Cardiac septum (tissue), 1 donor: ENCODE measurements around the gene AQP2. TPM values are rescaled to one million over a fixed set of nuclear protein-coding genes. Genes with fewer than 3 reads are reported as not detected.

Source experiments
- DNase-seq: peaks from one replicate; pipeline ENCODE4 v3.0.0-alpha.2; 2020; ENCODE audit warnings: low spot score
- intact Hi-C: fragments of 100-400 bp; cut with DNase I; formaldehyde crosslinking; loops from one replicate; pipeline ENCODE4 v1.14.0; 2022
- total RNA-seq: library from RNA; stranded (reverse); fragmentation: NEBNext Ultra II Directional; extraction: Animal tissue kit (Norgen Biotek cat#: 25700); gene quantifications from one replicate; pipeline ENCODE4 v1.2.1, GENCODE V29; 2021
- donor health status: DM: no; HTN: no; CAD: no.

The AQP2 gene
- total RNA-seq, 1 donor from 2014 or later: not detected

DNA sequence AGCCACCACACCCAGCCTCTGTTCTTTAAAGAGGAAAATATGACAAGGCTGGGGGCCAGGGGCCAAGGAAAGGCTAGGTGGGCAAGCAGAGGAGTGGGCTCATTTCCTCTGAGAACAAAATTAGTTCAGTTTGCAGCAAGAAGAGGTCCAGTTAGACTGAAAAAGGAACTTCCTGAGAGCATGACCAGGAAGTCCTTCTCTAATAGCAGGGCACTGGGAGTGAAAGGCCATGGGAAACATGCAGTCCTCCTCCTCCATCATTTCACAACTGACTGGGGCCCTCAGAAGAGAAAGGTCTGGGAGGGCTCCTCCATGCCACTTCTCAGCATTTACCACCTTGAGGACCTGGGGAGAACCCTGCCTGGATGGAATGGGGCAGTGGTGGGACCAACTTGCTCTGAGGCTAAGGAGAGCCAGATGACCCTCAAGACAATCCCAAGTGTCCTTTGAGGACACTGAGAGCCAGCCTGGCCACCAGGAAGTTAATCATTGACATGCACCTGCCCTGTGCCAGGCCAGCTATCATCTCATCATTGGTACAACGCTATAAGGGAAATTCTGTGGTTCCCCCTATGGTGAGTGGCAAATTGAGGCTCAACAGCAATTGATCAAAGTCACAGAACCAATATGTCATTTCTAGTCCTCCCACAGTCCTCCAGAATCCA lies 2.0 kb downstream of the AQP2 start:
- peak; percentile 66 for DNase-seq
- intact Hi-C loops: no loop called here

DNA sequence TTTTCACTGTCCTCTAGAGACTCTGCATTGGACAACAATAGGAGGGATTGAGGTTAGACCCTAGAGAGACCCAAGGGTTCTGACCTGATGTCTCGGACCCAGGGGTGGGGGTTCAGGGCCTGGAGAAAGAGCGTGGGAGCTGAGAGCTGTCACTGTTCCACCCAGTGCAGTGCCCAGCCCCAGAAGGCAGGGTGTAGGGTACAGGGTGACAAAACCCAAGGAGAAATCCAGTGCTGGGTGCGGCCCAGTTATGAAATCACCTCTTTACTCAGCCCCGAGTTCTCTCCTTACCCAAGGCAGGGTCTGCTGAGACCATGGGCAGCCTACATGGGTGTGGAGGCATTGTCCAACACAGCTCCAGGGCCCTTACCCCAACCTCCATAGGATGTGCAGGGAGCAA lies 2.6 kb downstream of the AQP2 start:
- no peak for DNase-seq
- intact Hi-C loops: no loop called here

DNA sequence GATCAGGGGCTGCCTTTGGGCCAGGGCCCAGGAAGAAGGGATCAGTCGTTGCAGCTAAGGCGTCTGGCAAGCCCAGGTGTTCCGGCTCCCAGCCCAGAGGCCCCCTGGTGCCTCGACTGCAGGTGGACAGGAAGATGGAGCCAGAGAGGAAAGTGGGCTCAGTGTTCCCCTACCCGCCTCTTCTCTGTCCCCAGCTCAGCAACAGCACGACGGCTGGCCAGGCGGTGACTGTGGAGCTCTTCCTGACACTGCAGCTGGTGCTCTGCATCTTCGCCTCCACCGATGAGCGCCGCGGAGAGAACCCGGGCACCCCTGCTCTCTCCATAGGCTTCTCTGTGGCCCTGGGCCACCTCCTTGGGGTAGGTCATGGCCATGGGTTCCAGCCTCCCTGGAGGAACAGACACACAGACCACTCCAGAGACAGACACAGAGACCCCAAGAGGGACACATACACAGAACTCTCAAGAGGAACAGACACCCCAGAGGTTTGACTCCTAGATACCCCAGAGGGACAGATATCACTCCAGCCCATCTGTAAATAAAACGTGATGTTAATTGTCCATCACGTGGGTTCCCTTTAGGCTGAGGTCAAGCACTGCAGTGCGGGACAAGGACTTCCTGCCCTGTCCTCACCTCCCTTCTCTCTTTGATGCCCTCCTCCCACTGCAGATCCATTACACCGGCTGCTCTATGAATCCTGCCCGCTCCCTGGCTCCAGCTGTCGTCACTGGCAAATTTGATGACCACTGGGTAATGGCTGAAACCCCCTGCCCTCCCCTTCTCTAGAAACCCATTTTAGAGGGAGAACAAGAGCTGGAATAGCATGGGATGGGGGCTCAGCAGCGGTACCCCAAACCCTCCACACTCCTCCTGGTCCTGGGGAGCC lies 3.7 kb downstream of the AQP2 start:
- intact Hi-C loops: no loop called here

DNA sequence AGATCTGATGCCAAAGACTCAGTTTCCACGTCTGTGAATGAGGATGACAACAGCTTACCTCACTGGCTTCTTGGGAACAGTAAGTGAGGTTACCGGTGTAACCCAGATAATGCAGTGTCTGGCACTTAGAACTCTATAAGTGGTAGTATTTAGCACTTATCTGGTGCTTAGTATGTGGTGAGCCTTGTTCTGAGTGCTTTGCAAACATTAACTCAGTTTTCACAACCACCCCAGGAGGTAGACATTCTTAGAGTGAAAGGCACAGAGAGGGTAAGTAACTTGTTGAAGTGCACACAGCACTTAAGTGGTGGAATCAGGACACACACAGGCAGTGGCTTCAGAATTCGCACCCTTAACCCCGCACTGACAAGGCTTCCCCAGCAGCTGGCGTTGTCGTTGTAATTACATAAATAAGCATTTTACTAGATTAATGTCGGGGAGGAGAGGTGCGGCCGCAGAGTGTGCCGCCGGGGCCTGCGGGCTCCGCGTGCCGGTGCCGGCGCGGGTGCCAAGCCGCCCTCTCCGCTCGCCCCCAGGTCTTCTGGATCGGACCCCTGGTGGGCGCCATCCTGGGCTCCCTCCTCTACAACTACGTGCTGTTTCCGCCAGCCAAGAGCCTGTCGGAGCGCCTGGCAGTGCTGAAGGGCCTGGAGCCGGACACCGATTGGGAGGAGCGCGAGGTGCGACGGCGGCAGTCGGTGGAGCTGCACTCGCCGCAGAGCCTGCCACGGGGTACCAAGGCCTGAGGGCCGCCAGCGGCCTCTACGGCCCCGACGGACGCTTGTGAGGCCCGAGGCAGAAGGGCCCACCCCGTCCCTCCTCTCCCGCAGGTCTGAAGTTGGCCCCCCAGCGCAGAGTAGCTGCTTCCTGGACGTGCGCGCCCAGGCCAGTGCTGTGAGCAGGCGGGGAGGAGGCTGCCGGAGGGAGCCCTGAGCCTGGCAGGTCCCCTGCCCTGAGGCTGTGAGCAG lies 4.6 kb downstream of the AQP2 start:
- no peak for DNase-seq
- intact Hi-C loops: no loop called here

More for the DNA sequence above, 3.7 kb downstream of the AQP2 start:
- no peak for DNase-seq

DNA sequence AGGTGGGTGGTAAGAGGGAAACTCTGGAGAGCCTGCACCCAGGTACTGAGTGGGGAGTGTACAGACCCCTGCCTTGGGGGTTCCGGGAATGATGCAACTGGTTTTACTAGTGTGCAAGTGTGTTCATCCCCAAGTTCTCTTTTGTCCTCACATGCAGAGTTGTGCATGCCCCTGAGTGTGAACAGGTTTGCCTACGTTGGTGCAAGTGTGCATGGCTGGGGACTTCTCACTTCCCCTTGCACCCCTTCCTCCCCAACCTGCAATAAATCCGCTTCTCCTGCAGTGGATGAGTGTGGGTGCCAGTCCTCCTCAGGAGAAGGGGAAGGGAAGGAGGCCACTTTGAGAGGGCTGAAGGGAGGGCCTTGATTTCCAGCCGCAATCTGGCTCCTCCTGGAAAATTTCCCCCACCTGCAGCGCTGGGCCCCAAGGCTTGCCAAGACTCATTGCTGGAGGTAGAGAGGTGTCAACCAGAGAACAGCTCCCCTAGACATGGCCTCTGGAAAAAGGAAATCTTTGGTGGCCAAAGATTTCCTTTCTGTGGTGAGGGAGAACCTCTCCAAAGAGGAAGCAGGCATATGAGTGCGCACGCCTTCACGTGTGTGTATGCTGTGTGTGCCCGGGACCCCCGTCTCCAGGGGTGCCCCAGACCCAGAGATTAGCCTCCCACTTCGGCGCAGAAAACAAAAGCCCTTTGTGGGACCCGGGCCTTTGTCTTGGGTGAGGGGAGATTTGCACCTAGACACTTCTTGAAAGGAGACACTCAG lies 5.5 kb downstream of the AQP2 start:
- no peak for DNase-seq
- intact Hi-C loops: no loop called here

DNA sequence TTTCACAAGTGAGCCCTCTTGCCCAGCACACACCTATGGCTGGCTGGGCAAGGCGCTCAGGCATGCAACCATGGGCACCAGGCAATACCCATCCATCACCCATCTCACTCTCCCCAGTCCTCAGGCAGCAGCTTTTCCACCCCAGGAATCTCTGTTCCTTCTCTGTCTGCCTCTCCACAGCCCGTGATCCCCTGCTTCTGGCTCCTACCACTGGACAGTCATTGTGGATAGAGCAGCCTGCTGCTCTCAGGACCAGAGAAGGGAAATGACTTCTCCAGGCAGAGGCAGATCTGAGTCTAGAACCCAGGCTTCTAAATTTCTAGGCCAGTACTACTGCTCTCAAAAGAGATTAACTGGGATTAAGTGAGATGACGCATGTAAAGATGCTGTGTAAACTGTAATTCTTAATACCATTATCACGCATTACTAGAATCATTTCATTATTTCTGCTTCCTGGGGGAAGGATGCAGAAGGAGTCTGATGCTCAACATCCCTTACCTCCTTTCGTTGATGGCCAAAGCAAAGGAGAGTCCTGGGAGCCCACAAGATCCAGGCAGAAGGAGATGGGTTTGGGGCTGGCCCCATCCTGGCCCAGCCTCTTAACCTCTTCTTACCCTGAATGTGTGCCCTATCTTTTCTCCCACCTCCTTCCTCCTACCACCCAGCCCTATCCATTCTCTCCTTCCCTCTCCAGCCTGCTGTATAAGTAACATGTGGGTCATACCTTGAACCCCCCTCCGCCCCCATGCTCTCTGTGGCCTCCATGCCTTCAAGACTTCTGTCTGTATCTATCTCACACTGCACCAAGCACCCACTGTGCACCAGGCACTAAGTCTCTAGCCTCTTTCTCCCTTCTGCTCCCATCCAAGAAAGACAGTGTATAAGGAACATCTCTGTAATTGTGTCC lies 6.4 kb downstream of the AQP2 start:
- no peak for DNase-seq
- intact Hi-C loops: no loop called here

DNA sequence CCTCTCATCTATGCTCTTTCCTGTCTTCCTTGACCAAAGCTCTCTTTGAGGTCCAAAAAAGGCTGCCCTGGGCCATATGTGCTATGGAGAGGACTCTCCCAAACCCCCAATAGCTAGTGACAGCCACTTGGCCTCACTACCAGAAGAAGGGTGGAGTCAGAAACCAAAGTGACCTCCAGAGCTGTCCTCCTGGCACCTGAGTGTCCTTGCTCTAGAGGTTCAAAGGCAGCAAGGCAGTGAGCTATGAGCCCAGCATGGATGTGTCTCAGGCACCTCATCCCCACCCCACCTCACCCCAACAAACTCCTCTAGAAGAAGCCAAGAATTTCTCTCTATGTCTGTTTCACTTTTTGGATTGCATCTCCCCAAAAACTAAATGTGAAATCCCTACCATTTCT lies 7.0 kb downstream of the AQP2 start:
- no peak for DNase-seq
- intact Hi-C loops: no loop called here

DNA sequence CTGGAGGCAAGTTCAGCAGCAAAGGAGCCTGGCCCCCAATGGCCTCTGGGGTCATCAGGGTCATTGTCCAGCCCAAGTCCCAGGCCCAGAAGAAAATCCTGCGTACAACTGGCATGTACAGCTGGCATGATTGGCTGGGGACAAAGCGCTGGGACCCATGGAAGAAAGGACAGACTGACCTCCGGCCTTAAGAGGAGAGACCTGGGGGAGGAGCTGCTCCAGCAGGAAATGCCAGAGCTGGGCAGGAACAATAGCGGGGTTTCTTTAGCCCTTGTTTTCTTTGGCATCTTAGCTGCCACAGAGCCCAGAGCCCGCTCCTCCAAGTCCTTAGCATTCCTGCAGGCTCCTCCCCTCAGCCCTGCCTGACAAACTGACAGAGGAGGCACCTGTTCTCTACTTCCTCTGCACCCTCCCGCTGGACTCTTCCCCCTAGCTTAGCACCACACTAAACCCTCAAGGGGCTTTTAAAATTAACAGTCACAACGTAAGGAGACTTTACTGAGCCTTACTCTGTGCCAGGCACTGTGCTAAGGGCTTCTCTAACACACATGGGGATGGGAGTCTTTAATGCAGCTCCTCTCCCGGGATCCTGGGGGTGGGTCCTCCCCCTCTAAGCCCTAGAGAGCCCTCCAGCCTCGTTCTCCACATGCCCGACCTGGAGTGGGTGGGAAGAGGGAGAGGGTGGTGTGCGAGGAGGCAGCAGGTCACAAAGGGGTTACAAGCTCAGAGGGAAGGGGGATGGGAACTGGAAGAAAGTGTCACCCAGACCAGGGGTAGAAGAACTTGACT lies 9.3 kb downstream of the AQP2 start:
- intact Hi-C loops: loop anchor here (10.0 kb wide), 1 partner anchor 185 kb away; no protein-coding TSS in a partner anchor
- no peak for DNase-seq

DNA sequence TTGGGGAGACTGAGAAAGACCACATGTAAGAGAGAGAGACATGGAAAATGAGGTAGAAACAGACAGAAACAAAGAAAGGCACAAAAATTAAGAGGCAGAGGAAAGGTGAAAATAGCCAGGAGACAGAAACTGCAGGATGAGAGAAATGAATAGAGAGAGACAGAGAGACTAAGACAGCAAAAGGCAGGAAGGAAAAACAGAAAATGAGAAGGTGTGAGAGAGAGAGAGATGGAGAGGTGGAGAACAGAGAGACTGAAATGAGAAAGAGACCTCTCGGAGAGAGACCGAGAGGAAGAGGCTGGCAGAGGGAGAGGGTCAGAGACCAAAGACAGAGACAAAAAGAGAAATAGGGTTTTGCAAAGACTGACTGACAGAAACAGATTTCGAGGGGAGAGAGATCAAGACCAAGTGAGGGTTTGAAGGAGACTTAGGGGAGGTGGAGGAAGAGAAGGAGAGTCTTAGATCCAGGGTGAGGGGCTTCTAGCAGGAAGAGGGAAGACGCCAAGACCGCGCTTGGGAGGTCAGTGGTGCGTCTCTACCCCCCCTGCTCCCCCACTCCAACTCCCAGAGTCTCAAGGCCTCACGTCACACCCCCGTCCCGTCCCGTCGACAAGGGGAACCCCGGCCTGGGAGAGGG lies 10.1 kb downstream of the AQP2 start:
- intact Hi-C loops: loop anchor here (10.0 kb wide), 1 partner anchor 186 kb away; no protein-coding TSS in a partner anchor
- DNase-seq: no peak

DNA sequence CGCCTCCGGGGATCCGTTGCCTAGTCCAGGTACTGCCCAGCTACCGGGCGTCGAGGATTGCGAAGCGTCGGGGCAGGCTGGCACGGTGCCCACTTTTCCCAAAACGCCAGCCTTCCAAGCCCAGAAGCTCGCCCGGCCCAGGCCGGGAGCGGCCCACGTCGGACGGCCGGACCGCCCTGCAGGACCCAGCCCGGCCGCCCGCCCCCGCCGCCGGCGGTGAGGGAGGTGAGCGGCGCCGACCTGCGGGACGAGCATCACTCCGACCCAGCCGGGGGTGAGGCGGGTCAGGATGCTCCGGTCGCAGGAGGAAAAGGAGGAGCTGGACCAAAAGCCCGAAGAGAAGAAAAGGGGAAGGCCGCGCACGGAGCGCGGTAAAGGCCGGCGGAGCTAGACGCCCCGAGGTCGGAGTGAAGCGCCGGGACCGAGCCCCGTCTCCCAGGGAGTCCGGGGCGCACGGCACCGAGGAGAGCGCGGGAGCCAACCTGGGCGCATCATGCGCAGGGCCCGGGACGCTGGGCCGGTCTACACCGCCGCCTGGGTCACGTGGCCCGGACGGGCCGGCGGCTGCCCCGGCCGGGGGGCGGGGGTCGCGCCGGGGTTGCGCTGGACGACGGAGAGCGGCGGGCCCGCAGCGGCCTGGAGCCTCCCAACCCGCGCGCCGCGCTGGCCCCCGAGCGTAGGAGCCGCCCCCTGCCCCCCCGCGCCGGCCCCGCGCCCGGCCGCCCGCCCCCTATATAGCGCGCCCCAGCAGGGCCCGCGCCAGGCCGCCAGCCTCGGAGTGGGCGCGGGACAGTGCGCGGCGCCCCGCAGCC lies 10.8 kb downstream of the AQP2 start, which contains the start of gene AQP5:
Gene AQP5 (plus strand): TSS at position 762 of the 812 bp plus-strand sequence. CDS start 146 bp downstream, outside the sequence.
- no peak for DNase-seq
- intact Hi-C loops: loop anchor here (10.0 kb wide), 1 partner anchor 187 kb away; no protein-coding TSS in a partner anchor

DNA sequence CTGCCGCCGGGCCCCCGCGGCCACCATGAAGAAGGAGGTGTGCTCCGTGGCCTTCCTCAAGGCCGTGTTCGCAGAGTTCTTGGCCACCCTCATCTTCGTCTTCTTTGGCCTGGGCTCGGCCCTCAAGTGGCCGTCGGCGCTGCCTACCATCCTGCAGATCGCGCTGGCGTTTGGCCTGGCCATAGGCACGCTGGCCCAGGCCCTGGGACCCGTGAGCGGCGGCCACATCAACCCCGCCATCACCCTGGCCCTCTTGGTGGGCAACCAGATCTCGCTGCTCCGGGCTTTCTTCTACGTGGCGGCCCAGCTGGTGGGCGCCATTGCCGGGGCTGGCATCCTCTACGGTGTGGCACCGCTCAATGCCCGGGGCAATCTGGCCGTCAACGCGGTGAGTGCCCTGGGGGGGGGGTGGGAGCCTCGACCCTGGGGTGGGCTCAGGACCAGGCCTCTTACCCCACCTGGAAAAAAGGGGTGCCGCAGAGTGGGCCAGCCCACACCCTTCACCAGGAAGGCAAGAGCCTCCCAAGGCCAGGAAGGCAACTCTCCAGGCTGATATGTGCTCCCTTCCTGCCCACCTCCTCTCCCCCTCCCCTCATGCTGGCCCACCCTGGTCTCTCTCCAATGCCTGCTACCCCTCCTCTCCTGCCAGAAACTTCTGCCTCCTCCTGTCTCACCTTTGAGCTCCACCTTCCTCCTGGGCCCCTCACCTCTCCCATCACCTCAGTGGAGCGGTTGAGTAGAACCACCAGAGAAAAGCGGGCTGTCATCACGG lies 11.6 kb downstream of the AQP2 start:
- intact Hi-C loops: loop anchor here (2.0 to 10.0 kb wide), 2 partner anchors 93 to 187 kb away; no protein-coding TSS in a partner anchor
- no peak for DNase-seq

DNA sequence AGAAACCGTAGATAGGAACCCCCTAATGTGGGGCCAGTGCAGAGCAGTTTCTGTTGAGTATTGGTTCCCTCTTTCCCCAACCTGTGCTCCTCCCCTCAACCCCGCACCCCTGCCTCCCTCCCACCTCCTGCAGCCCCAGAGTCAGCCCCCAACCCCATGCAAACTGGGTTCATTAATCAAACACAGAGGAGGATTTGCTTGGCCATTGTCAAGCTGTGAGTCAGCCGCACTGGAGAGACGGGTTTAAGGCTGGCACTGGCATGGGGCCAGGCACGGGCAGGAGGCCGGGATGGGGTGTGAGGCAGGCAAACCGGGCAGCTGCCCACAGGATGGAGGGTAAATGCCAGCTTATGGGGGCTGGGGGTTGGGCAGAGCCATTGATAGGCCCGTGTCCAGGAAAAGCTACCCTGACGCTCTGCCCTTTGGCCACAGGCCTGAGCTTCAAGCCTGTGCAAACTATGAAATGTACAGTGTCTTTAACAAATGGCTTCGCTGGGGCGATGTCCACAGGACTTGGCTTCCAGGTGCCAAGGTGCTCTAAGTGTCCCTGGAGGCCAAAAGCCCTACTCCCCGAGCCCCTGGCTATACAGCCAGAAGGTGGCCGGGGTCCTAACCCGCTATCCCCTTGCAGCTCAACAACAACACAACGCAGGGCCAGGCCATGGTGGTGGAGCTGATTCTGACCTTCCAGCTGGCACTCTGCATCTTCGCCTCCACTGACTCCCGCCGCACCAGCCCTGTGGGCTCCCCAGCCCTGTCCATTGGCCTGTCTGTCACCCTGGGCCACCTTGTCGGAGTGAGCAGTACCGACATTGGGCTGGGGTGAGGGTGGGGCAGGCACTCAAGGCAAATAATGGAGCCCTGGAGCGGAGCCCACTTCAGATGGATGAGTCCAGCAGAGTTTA lies 12.6 kb downstream of the AQP2 start:
- intact Hi-C loops: loop anchor here (2.0 to 10.0 kb wide), 2 partner anchors 94 to 188 kb away; no protein-coding TSS in a partner anchor
- DNase-seq: peak; percentile 84

DNA sequence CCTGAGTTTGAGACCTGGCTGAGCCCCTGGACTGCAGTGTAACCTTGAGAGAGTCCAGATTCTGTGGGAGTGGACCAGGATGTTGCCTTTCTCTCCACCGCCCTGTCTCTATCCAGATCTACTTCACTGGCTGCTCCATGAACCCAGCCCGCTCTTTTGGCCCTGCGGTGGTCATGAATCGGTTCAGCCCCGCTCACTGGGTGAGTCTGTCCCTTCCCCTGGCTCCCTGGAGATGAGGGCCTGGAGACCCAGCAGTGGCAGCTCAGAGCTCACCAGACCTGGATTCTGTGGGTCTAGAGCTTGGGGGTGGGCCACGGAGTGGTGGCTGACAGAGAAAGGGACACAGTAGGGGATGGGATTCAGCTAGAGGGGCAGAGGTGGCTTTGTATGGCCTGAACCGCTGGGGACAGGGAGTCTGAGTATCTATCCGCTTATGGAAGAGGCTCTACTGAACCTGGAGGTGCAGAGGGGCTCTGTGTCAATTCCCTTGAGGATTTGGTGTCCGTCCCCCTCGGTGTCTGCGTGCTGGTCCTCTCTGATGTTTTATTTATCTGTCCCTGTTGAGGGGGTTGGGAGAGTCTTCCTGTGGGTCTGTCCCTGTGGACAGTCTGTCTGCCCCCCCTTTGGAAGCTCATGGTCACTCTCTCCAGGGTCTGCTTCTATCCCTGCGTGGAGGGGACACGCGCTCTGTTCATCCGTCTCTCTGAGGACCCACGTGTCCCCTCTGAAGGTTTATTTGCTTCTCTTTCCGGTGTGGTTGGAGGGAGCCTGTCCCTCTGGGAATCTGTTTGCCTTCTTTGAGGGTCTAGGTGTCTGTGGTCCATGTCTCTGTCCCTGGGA lies 13.7 kb downstream of the AQP2 start:
- intact Hi-C loops: loop anchor here (2.0 to 10.0 kb wide), 2 partner anchors 95 to 189 kb away; no protein-coding TSS in a partner anchor
- no peak for DNase-seq
